ENCODE data around the gene ADARB1.

DNA sequence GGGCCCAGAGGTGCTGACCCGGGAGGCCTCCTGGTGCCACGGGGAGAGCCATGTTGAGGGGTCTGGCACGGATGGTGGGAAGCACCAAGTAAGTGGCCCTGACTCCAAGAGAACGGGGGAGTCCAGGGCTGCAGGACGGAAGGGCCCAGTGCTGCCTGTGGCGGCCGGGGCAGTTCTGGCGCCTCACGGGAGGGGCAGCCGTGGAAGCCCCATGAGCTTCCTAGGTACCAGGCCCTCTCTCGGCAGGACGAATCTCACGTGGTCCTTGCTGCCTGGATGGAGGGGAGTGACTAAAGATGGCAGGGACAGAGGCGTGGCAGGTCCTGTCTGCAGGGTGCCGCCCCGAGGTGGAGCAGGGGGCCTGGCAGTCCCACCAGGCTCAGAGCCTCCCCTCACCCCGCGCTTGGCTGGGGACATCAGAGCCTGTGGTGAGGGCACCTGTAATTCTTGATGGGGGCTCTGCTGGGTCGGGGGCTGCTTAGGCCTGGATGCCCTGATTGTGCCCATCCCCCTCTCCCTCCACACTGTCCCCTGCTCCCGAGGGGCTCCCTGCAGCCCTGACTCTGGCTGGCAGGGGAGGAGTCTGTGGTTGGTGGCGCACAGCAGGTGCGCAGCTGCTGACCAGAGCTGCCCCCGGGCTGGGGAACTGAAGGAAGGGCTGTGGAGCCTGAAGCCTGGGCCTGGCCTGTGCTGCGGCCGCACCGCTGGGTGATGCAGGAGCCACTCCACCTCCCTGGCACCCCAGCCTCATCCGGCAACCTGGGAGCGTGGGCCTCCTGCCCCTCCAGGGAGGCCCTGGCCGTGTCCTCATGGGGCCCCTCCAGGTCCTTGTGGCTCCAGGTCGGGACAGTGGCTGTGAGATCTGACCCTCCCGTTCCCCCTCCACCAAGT, 181.9 kb downstream of the ADARB1 start:
- TF ChIP-seq ZNF19 (tag by site-specific recombination; IDR thresholded peaks at IDR 0.05; ENCODE audit: low read depth) (no peak), KLF16 (tag by site-specific recombination; IDR thresholded peaks at IDR 0.05) (no peak)
- TF ChIP-seq, protein P1, sequence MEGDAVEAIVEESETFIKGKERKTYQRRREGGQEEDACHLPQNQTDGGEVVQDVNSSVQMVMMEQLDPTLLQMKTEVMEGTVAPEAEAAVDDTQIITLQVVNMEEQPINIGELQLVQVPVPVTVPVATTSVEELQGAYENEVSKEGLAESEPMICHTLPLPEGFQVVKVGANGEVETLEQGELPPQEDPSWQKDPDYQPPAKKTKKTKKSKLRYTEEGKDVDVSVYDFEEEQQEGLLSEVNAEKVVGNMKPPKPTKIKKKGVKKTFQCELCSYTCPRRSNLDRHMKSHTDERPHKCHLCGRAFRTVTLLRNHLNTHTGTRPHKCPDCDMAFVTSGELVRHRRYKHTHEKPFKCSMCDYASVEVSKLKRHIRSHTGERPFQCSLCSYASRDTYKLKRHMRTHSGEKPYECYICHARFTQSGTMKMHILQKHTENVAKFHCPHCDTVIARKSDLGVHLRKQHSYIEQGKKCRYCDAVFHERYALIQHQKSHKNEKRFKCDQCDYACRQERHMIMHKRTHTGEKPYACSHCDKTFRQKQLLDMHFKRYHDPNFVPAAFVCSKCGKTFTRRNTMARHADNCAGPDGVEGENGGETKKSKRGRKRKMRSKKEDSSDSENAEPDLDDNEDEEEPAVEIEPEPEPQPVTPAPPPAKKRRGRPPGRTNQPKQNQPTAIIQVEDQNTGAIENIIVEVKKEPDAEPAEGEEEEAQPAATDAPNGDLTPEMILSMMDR (tag by site-specific recombination; IDR thresholded peaks at IDR 0.05) = no peak
